ENCODE measurements around the gene SLC17A9. TPM values are rescaled to one million over a fixed set of nuclear protein-coding genes. Genes with fewer than 3 reads are reported as not detected.
A peak's percentile ranks its signal among the peaks of the same experiment; 100 is the strongest.

SLC17A9 gene
- total and polyA plus RNA-seq, 4 donors: 0.69 to 2.4 (median 1.3) TPM

GRCh38 chr20:62910777-62911497 lies 41.6 kb upstream of the SLC17A9 start:
- H3K4me3 ChIP-seq (ENCODE audit: low read depth, low read length): no peak overlapping the region
- H3K27ac ChIP-seq (ENCODE audit: low read depth, low read length): no peak overlapping the region
- peaks cover 75% of the 10 kb centered on the region for H3K36me3 ChIP-seq (ENCODE audit: control insufficient read depth, insufficient read depth, low read length)
- H3K4me1 ChIP-seq (ENCODE audit: control insufficient read depth, insufficient read depth, low read length): peaks cover 17% of the 10 kb centered on the region
- WGBS (ENCODE audit: insufficient coverage): 93% methylated on average over 44 of the region's 45 CpGs
- H3K27me3 ChIP-seq (ENCODE audit: control insufficient read depth, insufficient read depth, low read length): no peaks in the 10 kb centered on the region
- no peak for DNase-seq (ENCODE audit: low read depth in 4 of 6, low spot score in 6 of 6)
- no peaks in the 10 kb centered on the region for H3K9me3 ChIP-seq (ENCODE audit: control insufficient read depth, insufficient read depth, low read length)

GRCh38 chr20:62911701-62912280 lies 40.7 kb upstream of the SLC17A9 start:
- no peaks in the 10 kb centered on the region for H3K27me3 ChIP-seq (ENCODE audit: control insufficient read depth, insufficient read depth, low read length)
- 91% methylated on average over 8 of the region's 10 CpGs for WGBS (ENCODE audit: insufficient coverage)
- no peaks in the 10 kb centered on the region for H3K9me3 ChIP-seq (ENCODE audit: control insufficient read depth, insufficient read depth, low read length)
- H3K36me3 ChIP-seq (ENCODE audit: control insufficient read depth, insufficient read depth, low read length): peaks cover 66% of the 10 kb centered on the region
- peaks cover 17% of the 10 kb centered on the region for H3K4me1 ChIP-seq (ENCODE audit: control insufficient read depth, insufficient read depth, low read length)
- H3K27ac ChIP-seq (ENCODE audit: low read depth, low read length): no peak overlapping the region
- no peak for DNase-seq (ENCODE audit: low read depth in 4 of 6, low spot score in 6 of 6)
- no peak overlapping the region for H3K4me3 ChIP-seq (ENCODE audit: low read depth, low read length)

- Histone ChIP-seq H3K27me3 (ENCODE audit: control insufficient read depth, insufficient read depth, low read length) (no peaks in the 10 kb centered on the region), H3K4me3 (ENCODE audit: low read depth, low read length) (no peak overlapping the region), H3K36me3 (ENCODE audit: control insufficient read depth, insufficient read depth, low read length) (peaks cover 53% of the 10 kb centered on the region), H3K4me1 (ENCODE audit: control insufficient read depth, insufficient read depth, low read length) (peaks cover 29% of the 10 kb centered on the region), H3K9me3 (ENCODE audit: control insufficient read depth, insufficient read depth, low read length) (no peaks in the 10 kb centered on the region), H3K27ac (ENCODE audit: low read depth, low read length) (no peak overlapping the region)
- 89% methylated on average over 4 of the region's 7 CpGs for WGBS (ENCODE audit: insufficient coverage)
- DNase-seq (ENCODE audit: low read depth in 4 of 6, low spot score in 6 of 6): no peak
These were observed 39.4 kb upstream of the SLC17A9 start for GRCh38 chr20:62913043-62913630.

- no CpG with 5 or more reads among the region's 9 CpGs for WGBS (ENCODE audit: insufficient coverage)
- Histone ChIP-seq H3K27ac (ENCODE audit: low read depth, low read length) (no peak overlapping the region), H3K9me3 (ENCODE audit: control insufficient read depth, insufficient read depth, low read length) (no peaks in the 10 kb centered on the region), H3K27me3 (ENCODE audit: control insufficient read depth, insufficient read depth, low read length) (no peaks in the 10 kb centered on the region), H3K36me3 (ENCODE audit: control insufficient read depth, insufficient read depth, low read length) (peaks cover 40% of the 10 kb centered on the region), H3K4me1 (ENCODE audit: control insufficient read depth, insufficient read depth, low read length) (peaks cover 31% of the 10 kb centered on the region), H3K4me3 (ENCODE audit: low read depth, low read length) (no peak overlapping the region)
- no peak for DNase-seq (ENCODE audit: low read depth in 4 of 6, low spot score in 6 of 6)
These were observed 38.1 kb upstream of the SLC17A9 start for GRCh38 chr20:62914436-62914835.

GRCh38 chr20:62914970-62915457 lies 37.5 kb upstream of the SLC17A9 start:
- Histone ChIP-seq H3K27me3 (ENCODE audit: control insufficient read depth, insufficient read depth, low read length) (no peaks in the 10 kb centered on the region), H3K4me3 (ENCODE audit: low read depth, low read length) (no peak overlapping the region), H3K9me3 (ENCODE audit: control insufficient read depth, insufficient read depth, low read length) (no peaks in the 10 kb centered on the region), H3K4me1 (ENCODE audit: control insufficient read depth, insufficient read depth, low read length) (peaks cover 32% of the 10 kb centered on the region), H3K36me3 (ENCODE audit: control insufficient read depth, insufficient read depth, low read length) (peaks cover 35% of the 10 kb centered on the region), H3K27ac (ENCODE audit: low read depth, low read length) (no peak overlapping the region)
- WGBS (ENCODE audit: insufficient coverage): 18% methylated on average over 6 of the region's 8 CpGs
- DNase-seq (ENCODE audit: low read depth in 4 of 6, low spot score in 6 of 6): peak in 2 of 6 donors; percentile 80 to 83

GRCh38 chr20:62916703-62917476 lies 35.6 kb upstream of the SLC17A9 start:
- Histone ChIP-seq H3K27me3 (ENCODE audit: control insufficient read depth, insufficient read depth, low read length) (no peaks in the 10 kb centered on the region), H3K27ac (ENCODE audit: low read depth, low read length) (peak overlapping the region; percentile 4), H3K4me3 (ENCODE audit: low read depth, low read length) (no peak overlapping the region), H3K4me1 (ENCODE audit: control insufficient read depth, insufficient read depth, low read length) (peaks cover 47% of the 10 kb centered on the region), H3K36me3 (ENCODE audit: control insufficient read depth, insufficient read depth, low read length) (peaks cover 16% of the 10 kb centered on the region), H3K9me3 (ENCODE audit: control insufficient read depth, insufficient read depth, low read length) (no peaks in the 10 kb centered on the region)
- WGBS (ENCODE audit: insufficient coverage): 73% methylated on average over 9 of the region's 10 CpGs
- DNase-seq (ENCODE audit: low read depth in 4 of 6, low spot score in 6 of 6): no peak

GRCh38 chr20:62917720-62918119 lies 34.8 kb upstream of the SLC17A9 start:
- no CpG with 5 or more reads among the region's 3 CpGs for WGBS (ENCODE audit: insufficient coverage)
- H3K4me1 ChIP-seq (ENCODE audit: control insufficient read depth, insufficient read depth, low read length): peaks cover 54% of the 10 kb centered on the region

GRCh38 chr20:62918147-62918546 lies 34.4 kb upstream of the SLC17A9 start:
- 45% methylated on average over 3 of the region's 3 CpGs for WGBS (ENCODE audit: insufficient coverage)
- peaks cover 58% of the 10 kb centered on the region for H3K4me1 ChIP-seq (ENCODE audit: control insufficient read depth, insufficient read depth, low read length)
- no peak for DNase-seq (ENCODE audit: low read depth in 4 of 6, low spot score in 6 of 6)

More at GRCh38 chr20:62917720-62918119, 34.8 kb upstream of the SLC17A9 start:
- Histone ChIP-seq H3K4me3 (ENCODE audit: low read depth, low read length) (no peak overlapping the region), H3K27me3 (ENCODE audit: control insufficient read depth, insufficient read depth, low read length) (no peaks in the 10 kb centered on the region), H3K27ac (ENCODE audit: low read depth, low read length) (no peak overlapping the region), H3K36me3 (ENCODE audit: control insufficient read depth, insufficient read depth, low read length) (peaks cover 11% of the 10 kb centered on the region), H3K9me3 (ENCODE audit: control insufficient read depth, insufficient read depth, low read length) (no peaks in the 10 kb centered on the region)
- no peak for DNase-seq (ENCODE audit: low read depth in 4 of 6, low spot score in 6 of 6)

GRCh38 chr20:62918831-62919230 lies 33.7 kb upstream of the SLC17A9 start:
- Histone ChIP-seq H3K27me3 (ENCODE audit: control insufficient read depth, insufficient read depth, low read length) (no peaks in the 10 kb centered on the region), H3K4me3 (ENCODE audit: low read depth, low read length) (no peak overlapping the region), H3K36me3 (ENCODE audit: control insufficient read depth, insufficient read depth, low read length) (peaks cover 3% of the 10 kb centered on the region), H3K9me3 (ENCODE audit: control insufficient read depth, insufficient read depth, low read length) (no peaks in the 10 kb centered on the region), H3K27ac (ENCODE audit: low read depth, low read length) (no peak overlapping the region), H3K4me1 (ENCODE audit: control insufficient read depth, insufficient read depth, low read length) (peaks cover 59% of the 10 kb centered on the region)
- no peak for DNase-seq (ENCODE audit: low read depth in 4 of 6, low spot score in 6 of 6)
- 71% methylated on average over 5 of the region's 6 CpGs for WGBS (ENCODE audit: insufficient coverage)

More at GRCh38 chr20:62918147-62918546, 34.4 kb upstream of the SLC17A9 start:
- Histone ChIP-seq H3K9me3 (ENCODE audit: control insufficient read depth, insufficient read depth, low read length) (no peaks in the 10 kb centered on the region), H3K4me3 (ENCODE audit: low read depth, low read length) (no peak overlapping the region), H3K27ac (ENCODE audit: low read depth, low read length) (no peak overlapping the region), H3K27me3 (ENCODE audit: control insufficient read depth, insufficient read depth, low read length) (no peaks in the 10 kb centered on the region), H3K36me3 (ENCODE audit: control insufficient read depth, insufficient read depth, low read length) (peaks cover 7% of the 10 kb centered on the region)

Data from spinal cord (tissue), 10 donors.